ENCODE measurements around the gene KRT14. TPM values are rescaled to one million over a fixed set of nuclear protein-coding genes. Genes with fewer than 3 reads are reported as not detected.

Gene KRT14
- polyA plus RNA-seq, 3 donors, result 0.39 TPM; not detected in 2

- DNase-seq (ENCODE audit: extremely low read depth in 1 of 11, low read depth in 9 of 11, low spot score in 4 of 11), result no peak
Observed at GRCh38 chr17:41539071-41539492, 47.6 kb downstream of the KRT14 start.

GRCh38 chr17:41538565-41538991 is 48.1 kb downstream of the KRT14 start:
- DNase-seq (ENCODE audit: extremely low read depth in 1 of 11, low read depth in 9 of 11, low spot score in 4 of 11), result no peak

- DNase-seq (ENCODE audit: extremely low read depth in 1 of 11, low read depth in 9 of 11, low spot score in 4 of 11), result no peak
Observed at GRCh38 chr17:41537990-41538389, 48.7 kb downstream of the KRT14 start.

- DNase-seq (ENCODE audit: extremely low read depth in 1 of 11, low read depth in 9 of 11, low spot score in 4 of 11), result no peak
Observed at GRCh38 chr17:41537614-41537954, 49.1 kb downstream of the KRT14 start.

- no peak for DNase-seq (ENCODE audit: extremely low read depth in 1 of 11, low read depth in 9 of 11, low spot score in 4 of 11)
Observed at GRCh38 chr17:41536741-41537613, 49.7 kb downstream of the KRT14 start.

GRCh38 chr17:41535764-41536481 is 50.8 kb downstream of the KRT14 start:
- DNase-seq (ENCODE audit: extremely low read depth in 1 of 11, low read depth in 9 of 11, low spot score in 4 of 11), result no peak

GRCh38 chr17:41534899-41535546 is 51.7 kb downstream of the KRT14 start:
- no peak for DNase-seq (ENCODE audit: extremely low read depth in 1 of 11, low read depth in 9 of 11, low spot score in 4 of 11)

GRCh38 chr17:41533613-41534012 is 53.1 kb downstream of the KRT14 start:
- no peak for DNase-seq (ENCODE audit: extremely low read depth in 1 of 11, low read depth in 9 of 11, low spot score in 4 of 11)

GRCh38 chr17:41532947-41533570 is 53.6 kb downstream of the KRT14 start:
- DNase-seq (ENCODE audit: extremely low read depth in 1 of 11, low read depth in 9 of 11, low spot score in 4 of 11), result no peak

Other genes starting within 250 kb of the KRT14 start
- not detected for gene KRT33A, start 236.1 kb downstream of the KRT14 start, polyA plus RNA-seq (ENCODE audit: insufficient read length in 3 of 3)
- gene KRT33B, start 217.1 kb downstream of the KRT14 start, polyA plus RNA-seq (ENCODE audit: insufficient read length in 3 of 3), result not detected
- not detected for gene KRT34, start 204.6 kb downstream of the KRT14 start, polyA plus RNA-seq (ENCODE audit: insufficient read length in 3 of 3)
- not detected for gene KRT31, start 189.3 kb downstream of the KRT14 start, polyA plus RNA-seq (ENCODE audit: insufficient read length in 3 of 3)
- not detected for gene KRT37, start 162.3 kb downstream of the KRT14 start, polyA plus RNA-seq (ENCODE audit: insufficient read length in 3 of 3)
- not detected for gene KRT38, start 145.9 kb downstream of the KRT14 start, polyA plus RNA-seq (ENCODE audit: insufficient read length in 3 of 3)
- not detected for gene KRT32, start 119.5 kb downstream of the KRT14 start, polyA plus RNA-seq (ENCODE audit: insufficient read length in 3 of 3)
- gene KRT35, start 105.7 kb downstream of the KRT14 start, polyA plus RNA-seq (ENCODE audit: insufficient read length in 3 of 3), result not detected
- gene KRT36, start 97.0 kb downstream of the KRT14 start, polyA plus RNA-seq (ENCODE audit: insufficient read length in 3 of 3), result not detected
- gene KRT13, start 81.3 kb downstream of the KRT14 start, polyA plus RNA-seq (ENCODE audit: insufficient read length in 3 of 3), result under 1 TPM; 0.20 to 0.42 (median 0.33) TPM
- gene KRT15, start 68.0 kb downstream of the KRT14 start, polyA plus RNA-seq (ENCODE audit: insufficient read length in 3 of 3), result 1 to 10 TPM in 1 of 3 donors, under 1 TPM in 2; 0.51 to 2.0 (median 0.72) TPM
- 100 to 1,000 TPM; 155 to 178 (median 173) TPM for gene KRT19, start 58.6 kb downstream of the KRT14 start, polyA plus RNA-seq (ENCODE audit: insufficient read length in 3 of 3)
- gene KRT9, start 14.8 kb downstream of the KRT14 start, polyA plus RNA-seq (ENCODE audit: insufficient read length in 3 of 3), result under 1 TPM in 1 of 3 donors, not detected in 2; 0.07 TPM
- gene KRT16, start 25.9 kb upstream of the KRT14 start, polyA plus RNA-seq (ENCODE audit: insufficient read length in 3 of 3), result not detected
- gene KRT17, start 37.7 kb upstream of the KRT14 start, polyA plus RNA-seq (ENCODE audit: insufficient read length in 3 of 3), result 10 to 100 TPM in 1 of 3 donors, 1 to 10 TPM in 2; 1.6 to 12.0 (median 3.2) TPM
- gene EIF1, start 102.0 kb upstream of the KRT14 start, polyA plus RNA-seq (ENCODE audit: insufficient read length in 3 of 3), result 100 to 1,000 TPM; 706 to 791 (median 745) TPM
- gene GAST, start 125.4 kb upstream of the KRT14 start, polyA plus RNA-seq (ENCODE audit: insufficient read length in 3 of 3), result not detected
- gene HAP1, start 147.7 kb upstream of the KRT14 start, polyA plus RNA-seq (ENCODE audit: insufficient read length in 3 of 3), result 1 to 10 TPM in 1 of 3 donors, under 1 TPM in 2; 0.90 to 1.2 (median 0.90) TPM
- gene JUP, start 199.8 kb upstream of the KRT14 start, polyA plus RNA-seq (ENCODE audit: insufficient read length in 3 of 3), result 100 to 1,000 TPM; 169 to 222 (median 221) TPM
- 10 to 100 TPM; 31.4 to 47.4 (median 40.1) TPM for gene P3H4, start 225.1 kb upstream of the KRT14 start, polyA plus RNA-seq (ENCODE audit: insufficient read length in 3 of 3)
- gene FKBP10, start 226.1 kb upstream of the KRT14 start, polyA plus RNA-seq (ENCODE audit: insufficient read length in 3 of 3), result 100 to 1,000 TPM; 133 to 178 (median 165) TPM
- gene NT5C3B, start 249.3 kb upstream of the KRT14 start, polyA plus RNA-seq (ENCODE audit: insufficient read length in 3 of 3), result 10 to 100 TPM; 79.5 to 95.7 (median 89.9) TPM

Measured in renal cortex interstitium (tissue), 11 donors.